Bronchial epithelial cell (primary cell): ENCODE results near the gene PHACTR1. TPM values are rescaled to one million over a fixed set of nuclear protein-coding genes. Genes with fewer than 3 reads are reported as not detected.
"Not testable (repeated sequence)": the region's sequence is repeated elsewhere in the genome, so short reads cannot be mapped to it uniquely, and the experiment has no call there.

Source experiments
- DNase-seq: peaks from one replicate; pipeline ENCODE4 v3.0.0-alpha.2; 2010; ENCODE audit warnings: low read depth
- FAIRE-seq: peaks from 2 replicates; lab custom pipeline; 2011; peaks lifted over from hg19 to GRCh38; lab: Jason Lieb, UNC
- H3K27me3 ChIP-seq: 2 replicates; pipeline ENCODE4 v1.5.1; 2011; ENCODE audit warnings: low read length; ENCODE audit not compliant: control insufficient read depth, insufficient read depth
- H3K36me3 ChIP-seq: 2 replicates; pipeline ENCODE4 v1.5.1; 2011; ENCODE audit warnings: low read length; ENCODE audit not compliant: control insufficient read depth, insufficient read depth
- H3K4me3 ChIP-seq: 2 replicates; pipeline ENCODE4 v1.5.1; 2011; ENCODE audit warnings: mild to moderate bottlenecking, low read depth, low read length, control low read depth
- total RNA-seq: library from RNA; depleted of rRNA; stranded (reverse); fragments of >200 nt; gene quantifications from 2 replicates; pipeline ENCODE4 v1.2.1, GENCODE V29; 2014
- TF ChIP-seq, protein P1 (sequence below): IDR thresholded peaks from 2 replicates; pipeline ENCODE4 v1.5.1; 2011; ENCODE audit warnings: mild to moderate bottlenecking, moderate library complexity, low read length, control low read depth, inconsistent platforms; ENCODE audit not compliant: insufficient read depth, severe bottlenecking

PHACTR1 gene
- total RNA-seq, 1 donor from 2014 or later: under 0.01 TPM

GRCh38 chr6:12761376-12762115 is 45.0 kb downstream of the PHACTR1 start:
- peak; percentile 81 for DNase-seq
- no peaks in the 10 kb centered on the region for H3K36me3 ChIP-seq
- TF ChIP-seq, protein P1, sequence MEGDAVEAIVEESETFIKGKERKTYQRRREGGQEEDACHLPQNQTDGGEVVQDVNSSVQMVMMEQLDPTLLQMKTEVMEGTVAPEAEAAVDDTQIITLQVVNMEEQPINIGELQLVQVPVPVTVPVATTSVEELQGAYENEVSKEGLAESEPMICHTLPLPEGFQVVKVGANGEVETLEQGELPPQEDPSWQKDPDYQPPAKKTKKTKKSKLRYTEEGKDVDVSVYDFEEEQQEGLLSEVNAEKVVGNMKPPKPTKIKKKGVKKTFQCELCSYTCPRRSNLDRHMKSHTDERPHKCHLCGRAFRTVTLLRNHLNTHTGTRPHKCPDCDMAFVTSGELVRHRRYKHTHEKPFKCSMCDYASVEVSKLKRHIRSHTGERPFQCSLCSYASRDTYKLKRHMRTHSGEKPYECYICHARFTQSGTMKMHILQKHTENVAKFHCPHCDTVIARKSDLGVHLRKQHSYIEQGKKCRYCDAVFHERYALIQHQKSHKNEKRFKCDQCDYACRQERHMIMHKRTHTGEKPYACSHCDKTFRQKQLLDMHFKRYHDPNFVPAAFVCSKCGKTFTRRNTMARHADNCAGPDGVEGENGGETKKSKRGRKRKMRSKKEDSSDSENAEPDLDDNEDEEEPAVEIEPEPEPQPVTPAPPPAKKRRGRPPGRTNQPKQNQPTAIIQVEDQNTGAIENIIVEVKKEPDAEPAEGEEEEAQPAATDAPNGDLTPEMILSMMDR: no peak
- FAIRE-seq: peak; percentile 55
- H3K4me3 ChIP-seq: no peak overlapping the region
- H3K27me3 ChIP-seq: no peaks in the 10 kb centered on the region

GRCh38 chr6:12762731-12763434 is 46.3 kb downstream of the PHACTR1 start:
- H3K36me3 ChIP-seq, H3K27me3 ChIP-seq, H3K4me3 ChIP-seq, FAIRE-seq: not testable (repeated sequence)
- peak; percentile 58 for DNase-seq

- H3K4me3 ChIP-seq: no peak overlapping the region
- H3K36me3 ChIP-seq: no peaks in the 10 kb centered on the region
- H3K27me3 ChIP-seq: no peaks in the 10 kb centered on the region
- TF ChIP-seq, protein P1: no peak
- DNase-seq: no peak
- no peak for FAIRE-seq
These were observed 49.8 kb downstream of the PHACTR1 start for GRCh38 chr6:12766365-12766764.

- Histone ChIP-seq H3K27me3 (no peaks in the 10 kb centered on the region), H3K36me3 (no peaks in the 10 kb centered on the region), H3K4me3 (no peak overlapping the region)
- TF ChIP-seq, protein P1: no peak
- FAIRE-seq (no peak), DNase-seq (no peak)
These were observed 50.4 kb downstream of the PHACTR1 start for GRCh38 chr6:12767016-12767415.

DNA sequence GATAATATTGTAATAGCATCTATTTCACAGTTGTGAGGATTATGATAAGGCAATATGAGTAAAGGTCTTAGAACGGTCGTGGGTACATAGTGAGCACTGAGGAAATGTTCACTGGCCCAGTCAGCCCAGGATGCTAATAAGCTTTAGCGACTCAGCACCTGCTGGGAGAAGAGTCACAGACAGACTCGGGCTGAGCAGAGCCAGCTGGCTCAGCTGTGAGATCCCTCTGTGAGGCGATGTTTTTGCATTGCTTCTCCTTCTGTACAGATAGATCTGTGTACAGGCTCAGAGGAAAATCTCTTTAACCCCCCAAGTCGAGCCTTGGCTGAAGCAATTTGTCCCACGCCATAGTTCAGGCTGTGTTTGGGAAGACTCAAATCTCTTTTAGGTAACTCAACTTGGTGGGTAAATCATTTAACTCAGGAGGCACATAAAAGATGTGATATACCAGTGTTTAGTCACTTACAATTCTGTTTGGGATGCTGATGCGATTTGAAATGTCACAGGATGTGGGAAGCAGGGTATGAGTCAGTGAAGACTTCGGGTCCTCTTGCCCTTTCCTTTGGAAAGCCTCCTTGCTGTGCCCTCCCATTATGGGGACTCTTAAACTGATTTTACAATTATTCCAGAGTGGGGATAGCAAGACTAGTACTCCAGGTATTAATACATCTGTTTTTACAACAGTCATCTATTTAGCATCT is 53.1 kb downstream of the PHACTR1 start:
- DNase-seq: no peak
- H3K36me3 ChIP-seq: no peaks in the 10 kb centered on the region
- no peaks in the 10 kb centered on the region for H3K27me3 ChIP-seq
- no peak for FAIRE-seq
- TF ChIP-seq, protein P1: no peak
- H3K4me3 ChIP-seq: no peak overlapping the region

GRCh38 chr6:12772416-12772815 is 55.8 kb downstream of the PHACTR1 start:
- TF ChIP-seq, protein P1: no peak
- Histone ChIP-seq H3K36me3 (no peaks in the 10 kb centered on the region), H3K27me3 (no peaks in the 10 kb centered on the region), H3K4me3 (no peak overlapping the region)
- FAIRE-seq: no peak
- no peak for DNase-seq
